GM12878 (cell line): ENCODE data around the gene ACOX1. TPM values are rescaled to one million over a fixed set of nuclear protein-coding genes. Genes with fewer than 3 reads are reported as not detected.
A peak's percentile ranks its signal among the peaks of the same experiment; 100 is the strongest.

Experiments used
- CBFB ChIP-seq: IDR thresholded peaks from 2 replicates; pipeline ENCODE4 v1.6.1; 2016; ENCODE audit warnings: antibody characterized with exemption, low read depth
- CBX5 ChIP-seq: sonication (generic); IDR thresholded peaks from 2 replicates; pipeline ENCODE4 v1.6.1; 2016; ENCODE audit warnings: low read depth, moderate library complexity, mild to moderate bottlenecking, inconsistent platforms
- CHD4 ChIP-seq: fragments of 200-600 bp; sonication (generic); IDR thresholded peaks from 2 replicates; pipeline ENCODE4 v1.6.1; 2016; ENCODE audit warnings: mild to moderate bottlenecking
- GABPA ChIP-seq: IDR thresholded peaks from 2 replicates; pipeline ENCODE4 v1.6.1; 2014; ENCODE audit warnings: antibody characterized with exemption, low read depth, mild to moderate bottlenecking, inconsistent platforms
- MEF2B ChIP-seq: fragments of 450-650 bp; IDR thresholded peaks from 2 replicates; pipeline ENCODE4 v1.6.1; 2018; ENCODE audit warnings: mild to moderate bottlenecking, moderate library complexity; ENCODE audit not compliant: partially characterized antibody, poor library complexity, severe bottlenecking
- MTA2 ChIP-seq: fragments of 450-650 bp; IDR thresholded peaks from 2 replicates; pipeline ENCODE4 v1.6.1; 2016; ENCODE audit warnings: low read depth, mild to moderate bottlenecking, moderate library complexity
- MYC ChIP-seq: IDR thresholded peaks from 2 replicates; pipeline ENCODE4 v1.6.1; 2011; ENCODE audit warnings: mild to moderate bottlenecking, low read length, moderate library complexity, inconsistent platforms; ENCODE audit not compliant: insufficient read depth, insufficient replicate concordance, insufficient read length, severe bottlenecking
- NFYB ChIP-seq: IDR thresholded peaks from 2 replicates; pipeline ENCODE4 v1.6.1; 2011; ENCODE audit warnings: low read depth, mild to moderate bottlenecking, low read length, improper control_type of control experiment, moderate library complexity; ENCODE audit not compliant: insufficient read depth
- PML ChIP-seq: IDR thresholded peaks from 2 replicates; pipeline ENCODE4 v1.6.1; 2012; ENCODE audit warnings: low read length, inconsistent platforms
- RELA ChIP-seq: fragments of 450-650 bp; IDR thresholded peaks from 2 replicates; pipeline ENCODE4 v1.8.0; 2014; ENCODE audit warnings: borderline replicate concordance; ENCODE audit not compliant: partially characterized antibody
- SMAD5 ChIP-seq: IDR thresholded peaks from 2 replicates; pipeline ENCODE4 v1.6.1; 2016; ENCODE audit warnings: antibody characterized with exemption, low read depth
- WRNIP1 ChIP-seq: IDR thresholded peaks from 2 replicates; pipeline ENCODE4 v1.6.1; 2011; ENCODE audit warnings: low read depth, low read length, improper control_type of control experiment, borderline replicate concordance
- ZZZ3 ChIP-seq: IDR thresholded peaks from 2 replicates; pipeline ENCODE4 v1.6.1; 2011; ENCODE audit warnings: low read depth; ENCODE audit not compliant: control insufficient read depth, insufficient read length
- polyA plus RNA-seq, 11 experiments: library from polyadenylated mRNA; depleted of rRNA in 4 of 11; unstranded in 6 of 11; stranded (reverse) in 5 of 11; fragments of >200 nt; fragmentation: Nextera tagmentation in 4 of 11; fragmentation: Illumina TruSeq in 1 of 11; extraction: Ambion mirVana in 4 of 11; extraction: Trizol in 1 of 11; gene quantifications; 1 replicate in 1 of 11; 2 replicates in 10 of 11; pipeline versions ENCODE4 v1.2.1 to v1.2.3, GENCODE V29; 2011 to 2016; ENCODE audit warnings: inconsistent platforms in 2 of 11, missing spikeins in 2 of 11, low read depth in 1 of 11
- total RNA-seq, 4 experiments: library from RNA; depleted of rRNA in 3 of 4; stranded (reverse); fragments of >200 nt in 3 of 4; fragmentation: Illumina TruSeq in 1 of 4; extraction: Trizol in 1 of 4; gene quantifications; 2 replicates each; pipeline versions ENCODE4 v1.2.1 to v1.2.3, GENCODE V29; 2013 to 2021
- TF ChIP-seq, protein P1 (sequence below): IDR thresholded peaks from 2 replicates; pipeline ENCODE4 v1.6.1; 2012; ENCODE audit warnings: mild to moderate bottlenecking, low read depth, low read length
- TF ChIP-seq, protein P2 (sequence below): fragments of 450-650 bp; formaldehyde crosslinking; IDR thresholded peaks from 2 replicates; pipeline ENCODE4 v1.4.0; 2022; ENCODE audit warnings: mild to moderate bottlenecking, moderate library complexity
- TF ChIP-seq, protein P3 (sequence below): fragments of 450-650 bp; formaldehyde crosslinking; IDR thresholded peaks from 2 replicates; pipeline ENCODE4 v1.4.0; 2020; ENCODE audit warnings: mild to moderate bottlenecking, moderate library complexity
- TF ChIP-seq, protein P4 (sequence below): fragments of 450-650 bp; IDR thresholded peaks from 2 replicates; pipeline ENCODE4 v1.6.1; 2018; ENCODE audit warnings: mild to moderate bottlenecking, low read depth, moderate library complexity; ENCODE audit not compliant: partially characterized antibody

The ACOX1 gene
- total and polyA plus RNA-seq, 10 of the 15 experiments (the other 5 are each of a cell fraction or from before 2014, with no cell fraction given): 6.5 to 26.2 (median 21.6) TPM

DNA sequence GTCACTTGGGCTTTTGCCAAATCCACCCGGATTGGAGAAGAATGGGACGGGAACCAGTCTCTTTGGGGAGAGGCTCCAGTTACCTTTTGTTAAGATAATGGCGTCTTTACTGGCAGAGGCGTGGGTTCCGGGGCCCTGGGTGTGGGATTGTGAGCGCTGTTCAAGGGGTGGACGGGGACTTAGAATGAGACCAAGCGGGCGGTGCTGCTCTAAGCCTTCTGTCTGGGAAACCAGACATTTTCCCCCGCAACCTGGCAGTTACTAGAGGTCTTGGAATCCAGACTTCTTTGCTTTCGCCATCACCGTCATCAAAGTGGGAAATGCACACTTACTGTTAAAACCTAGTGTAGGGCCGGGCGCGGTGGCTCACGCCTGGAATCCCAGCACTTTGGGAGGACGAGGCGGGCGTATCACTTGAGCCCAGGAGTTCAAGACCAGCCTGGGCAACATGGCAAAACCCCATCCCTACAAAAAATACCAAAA is 780 bp upstream of the ACOX1 start (continued):
- TF ChIP-seq RELA: no peak
- TF ChIP-seq CHD4: no peak
- TF ChIP-seq GABPA: no peak
- TF ChIP-seq, protein P1, sequence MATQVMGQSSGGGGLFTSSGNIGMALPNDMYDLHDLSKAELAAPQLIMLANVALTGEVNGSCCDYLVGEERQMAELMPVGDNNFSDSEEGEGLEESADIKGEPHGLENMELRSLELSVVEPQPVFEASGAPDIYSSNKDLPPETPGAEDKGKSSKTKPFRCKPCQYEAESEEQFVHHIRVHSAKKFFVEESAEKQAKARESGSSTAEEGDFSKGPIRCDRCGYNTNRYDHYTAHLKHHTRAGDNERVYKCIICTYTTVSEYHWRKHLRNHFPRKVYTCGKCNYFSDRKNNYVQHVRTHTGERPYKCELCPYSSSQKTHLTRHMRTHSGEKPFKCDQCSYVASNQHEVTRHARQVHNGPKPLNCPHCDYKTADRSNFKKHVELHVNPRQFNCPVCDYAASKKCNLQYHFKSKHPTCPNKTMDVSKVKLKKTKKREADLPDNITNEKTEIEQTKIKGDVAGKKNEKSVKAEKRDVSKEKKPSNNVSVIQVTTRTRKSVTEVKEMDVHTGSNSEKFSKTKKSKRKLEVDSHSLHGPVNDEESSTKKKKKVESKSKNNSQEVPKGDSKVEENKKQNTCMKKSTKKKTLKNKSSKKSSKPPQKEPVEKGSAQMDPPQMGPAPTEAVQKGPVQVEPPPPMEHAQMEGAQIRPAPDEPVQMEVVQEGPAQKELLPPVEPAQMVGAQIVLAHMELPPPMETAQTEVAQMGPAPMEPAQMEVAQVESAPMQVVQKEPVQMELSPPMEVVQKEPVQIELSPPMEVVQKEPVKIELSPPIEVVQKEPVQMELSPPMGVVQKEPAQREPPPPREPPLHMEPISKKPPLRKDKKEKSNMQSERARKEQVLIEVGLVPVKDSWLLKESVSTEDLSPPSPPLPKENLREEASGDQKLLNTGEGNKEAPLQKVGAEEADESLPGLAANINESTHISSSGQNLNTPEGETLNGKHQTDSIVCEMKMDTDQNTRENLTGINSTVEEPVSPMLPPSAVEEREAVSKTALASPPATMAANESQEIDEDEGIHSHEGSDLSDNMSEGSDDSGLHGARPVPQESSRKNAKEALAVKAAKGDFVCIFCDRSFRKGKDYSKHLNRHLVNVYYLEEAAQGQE: no peak
- TF ChIP-seq ZZZ3: no peak
- TF ChIP-seq MEF2B: no peak
- no peak for TF ChIP-seq NFYB
- no peak for TF ChIP-seq WRNIP1
- TF ChIP-seq CBX5: no peak
- no peak; the same call in 1 of the 2 replicates for TF ChIP-seq SMAD5
- TF ChIP-seq, protein P2, sequence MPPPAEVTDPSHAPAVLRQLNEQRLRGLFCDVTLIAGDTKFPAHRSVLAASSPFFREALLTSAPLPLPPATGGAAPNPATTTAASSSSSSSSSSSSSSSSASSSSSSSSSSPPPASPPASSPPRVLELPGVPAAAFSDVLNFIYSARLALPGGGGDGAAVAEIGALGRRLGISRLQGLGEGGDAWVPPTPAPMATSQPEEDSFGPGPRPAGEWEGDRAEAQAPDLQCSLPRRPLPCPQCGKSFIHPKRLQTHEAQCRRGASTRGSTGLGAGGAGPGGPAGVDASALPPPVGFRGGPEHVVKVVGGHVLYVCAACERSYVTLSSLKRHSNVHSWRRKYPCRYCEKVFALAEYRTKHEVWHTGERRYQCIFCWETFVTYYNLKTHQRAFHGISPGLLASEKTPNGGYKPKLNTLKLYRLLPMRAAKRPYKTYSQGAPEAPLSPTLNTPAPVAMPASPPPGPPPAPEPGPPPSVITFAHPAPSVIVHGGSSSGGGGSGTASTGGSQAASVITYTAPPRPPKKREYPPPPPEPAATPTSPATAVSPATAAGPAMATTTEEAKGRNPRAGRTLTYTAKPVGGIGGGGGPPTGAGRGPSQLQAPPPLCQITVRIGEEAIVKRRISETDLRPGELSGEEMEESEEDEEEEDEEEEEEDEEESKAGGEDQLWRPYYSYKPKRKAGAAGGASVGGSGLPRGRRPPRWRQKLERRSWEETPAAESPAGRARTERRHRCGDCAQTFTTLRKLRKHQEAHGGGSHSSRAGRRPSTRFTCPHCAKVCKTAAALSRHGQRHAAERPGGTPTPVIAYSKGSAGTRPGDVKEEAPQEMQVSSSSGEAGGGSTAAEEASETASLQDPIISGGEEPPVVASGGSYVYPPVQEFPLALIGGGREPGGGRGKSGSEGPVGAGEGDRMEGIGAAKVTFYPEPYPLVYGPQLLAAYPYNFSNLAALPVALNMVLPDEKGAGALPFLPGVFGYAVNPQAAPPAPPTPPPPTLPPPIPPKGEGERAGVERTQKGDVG (CRISPR knock-in tag): no peak
- TF ChIP-seq CBFB: no peak
- TF ChIP-seq, protein P3, sequence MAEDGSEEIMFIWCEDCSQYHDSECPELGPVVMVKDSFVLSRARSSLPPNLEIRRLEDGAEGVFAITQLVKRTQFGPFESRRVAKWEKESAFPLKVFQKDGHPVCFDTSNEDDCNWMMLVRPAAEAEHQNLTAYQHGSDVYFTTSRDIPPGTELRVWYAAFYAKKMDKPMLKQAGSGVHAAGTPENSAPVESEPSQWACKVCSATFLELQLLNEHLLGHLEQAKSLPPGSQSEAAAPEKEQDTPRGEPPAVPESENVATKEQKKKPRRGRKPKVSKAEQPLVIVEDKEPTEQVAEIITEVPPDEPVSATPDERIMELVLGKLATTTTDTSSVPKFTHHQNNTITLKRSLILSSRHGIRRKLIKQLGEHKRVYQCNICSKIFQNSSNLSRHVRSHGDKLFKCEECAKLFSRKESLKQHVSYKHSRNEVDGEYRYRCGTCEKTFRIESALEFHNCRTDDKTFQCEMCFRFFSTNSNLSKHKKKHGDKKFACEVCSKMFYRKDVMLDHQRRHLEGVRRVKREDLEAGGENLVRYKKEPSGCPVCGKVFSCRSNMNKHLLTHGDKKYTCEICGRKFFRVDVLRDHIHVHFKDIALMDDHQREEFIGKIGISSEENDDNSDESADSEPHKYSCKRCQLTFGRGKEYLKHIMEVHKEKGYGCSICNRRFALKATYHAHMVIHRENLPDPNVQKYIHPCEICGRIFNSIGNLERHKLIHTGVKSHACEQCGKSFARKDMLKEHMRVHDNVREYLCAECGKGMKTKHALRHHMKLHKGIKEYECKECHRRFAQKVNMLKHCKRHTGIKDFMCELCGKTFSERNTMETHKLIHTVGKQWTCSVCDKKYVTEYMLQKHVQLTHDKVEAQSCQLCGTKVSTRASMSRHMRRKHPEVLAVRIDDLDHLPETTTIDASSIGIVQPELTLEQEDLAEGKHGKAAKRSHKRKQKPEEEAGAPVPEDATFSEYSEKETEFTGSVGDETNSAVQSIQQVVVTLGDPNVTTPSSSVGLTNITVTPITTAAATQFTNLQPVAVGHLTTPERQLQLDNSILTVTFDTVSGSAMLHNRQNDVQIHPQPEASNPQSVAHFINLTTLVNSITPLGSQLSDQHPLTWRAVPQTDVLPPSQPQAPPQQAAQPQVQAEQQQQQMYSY (CRISPR knock-in tag): no peak
- TF ChIP-seq, protein P4, sequence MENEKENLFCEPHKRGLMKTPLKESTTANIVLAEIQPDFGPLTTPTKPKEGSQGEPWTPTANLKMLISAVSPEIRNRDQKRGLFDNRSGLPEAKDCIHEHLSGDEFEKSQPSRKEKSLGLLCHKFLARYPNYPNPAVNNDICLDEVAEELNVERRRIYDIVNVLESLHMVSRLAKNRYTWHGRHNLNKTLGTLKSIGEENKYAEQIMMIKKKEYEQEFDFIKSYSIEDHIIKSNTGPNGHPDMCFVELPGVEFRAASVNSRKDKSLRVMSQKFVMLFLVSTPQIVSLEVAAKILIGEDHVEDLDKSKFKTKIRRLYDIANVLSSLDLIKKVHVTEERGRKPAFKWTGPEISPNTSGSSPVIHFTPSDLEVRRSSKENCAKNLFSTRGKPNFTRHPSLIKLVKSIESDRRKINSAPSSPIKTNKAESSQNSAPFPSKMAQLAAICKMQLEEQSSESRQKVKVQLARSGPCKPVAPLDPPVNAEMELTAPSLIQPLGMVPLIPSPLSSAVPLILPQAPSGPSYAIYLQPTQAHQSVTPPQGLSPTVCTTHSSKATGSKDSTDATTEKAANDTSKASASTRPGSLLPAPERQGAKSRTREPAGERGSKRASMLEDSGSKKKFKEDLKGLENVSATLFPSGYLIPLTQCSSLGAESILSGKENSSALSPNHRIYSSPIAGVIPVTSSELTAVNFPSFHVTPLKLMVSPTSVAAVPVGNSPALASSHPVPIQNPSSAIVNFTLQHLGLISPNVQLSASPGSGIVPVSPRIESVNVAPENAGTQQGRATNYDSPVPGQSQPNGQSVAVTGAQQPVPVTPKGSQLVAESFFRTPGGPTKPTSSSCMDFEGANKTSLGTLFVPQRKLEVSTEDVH: no peak
- no peak for TF ChIP-seq MYC
- no peak for TF ChIP-seq PML
- peak; percentile 23; the same call in 1 of the 2 replicates for TF ChIP-seq MTA2
